GM18505 (cell line): ENCODE results near the gene BTN2A1.
"Not testable (repeated sequence)": the region's sequence is repeated elsewhere in the genome, so short reads cannot be mapped to it uniquely, and the experiment has no call there.

Experiments
- ATAC-seq: cut with Tn5 transposase; IDR thresholded peaks from one replicate; pipeline ENCODE4 v1.9.1; 2021; ENCODE audit not compliant: unreplicated experiment
- POLR2A ChIP-seq: IDR thresholded peaks from 4 replicates; pipeline ENCODE4 v1.6.1; 2011; ENCODE audit warnings: borderline replicate concordance; ENCODE audit not compliant: insufficient read depth, insufficient read length; ENCODE audit errors: extremely low read depth

The BTN2A1 gene

DNA sequence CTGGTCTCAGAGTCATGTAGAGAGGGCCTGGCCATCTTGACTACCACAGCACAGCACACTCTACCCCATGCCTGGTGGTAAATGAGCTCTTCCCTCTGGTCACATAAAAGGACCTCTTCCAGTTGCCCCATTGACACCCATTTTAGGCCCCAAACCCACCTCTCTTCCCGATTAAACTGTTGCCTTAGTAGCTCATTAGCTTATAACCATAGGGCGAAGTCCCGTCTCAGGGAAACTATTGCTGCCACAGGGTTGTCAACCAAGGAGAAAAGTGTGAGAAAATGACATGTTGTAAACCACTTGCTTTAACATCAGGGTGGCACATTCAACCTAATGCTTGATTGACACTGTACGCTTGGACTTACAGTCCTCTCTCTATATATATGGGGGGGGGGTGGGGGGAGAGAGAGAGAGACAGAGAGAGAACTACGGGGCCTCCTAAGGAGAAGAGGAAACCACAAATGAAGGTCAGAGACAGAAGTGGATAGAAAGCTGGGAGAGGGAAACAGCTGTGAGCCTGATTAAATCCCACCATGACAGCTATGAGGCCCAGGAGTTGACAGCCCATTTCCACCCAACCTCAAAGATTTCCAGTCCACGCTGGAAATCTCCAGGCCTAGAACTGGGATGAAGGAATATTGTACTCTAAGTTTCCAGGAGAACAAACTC is 27.5 kb downstream of the BTN2A1 start:
- ATAC-seq, result no peak
- no peak for TF ChIP-seq POLR2A

DNA sequence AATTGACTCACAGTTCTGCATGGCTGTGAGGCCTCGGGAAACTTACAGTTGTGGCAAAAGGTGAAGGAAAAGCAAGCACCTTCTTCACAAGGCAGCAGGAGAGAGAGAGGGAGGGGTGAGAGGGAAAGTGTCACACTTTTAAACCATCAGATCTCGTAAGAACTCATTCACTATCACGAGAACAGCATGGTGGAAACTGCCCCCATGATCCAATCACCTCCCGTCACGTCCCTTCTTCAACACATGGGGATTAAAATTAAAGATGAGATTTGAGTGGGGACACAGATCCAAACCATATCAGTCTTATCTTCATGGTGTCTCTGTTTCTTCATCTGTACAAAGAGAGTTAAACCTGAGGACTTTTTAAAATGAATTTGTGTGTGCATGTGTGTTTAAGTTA is 28.6 kb downstream of the BTN2A1 start:
- TF ChIP-seq POLR2A, result no peak
- ATAC-seq, result no peak

DNA sequence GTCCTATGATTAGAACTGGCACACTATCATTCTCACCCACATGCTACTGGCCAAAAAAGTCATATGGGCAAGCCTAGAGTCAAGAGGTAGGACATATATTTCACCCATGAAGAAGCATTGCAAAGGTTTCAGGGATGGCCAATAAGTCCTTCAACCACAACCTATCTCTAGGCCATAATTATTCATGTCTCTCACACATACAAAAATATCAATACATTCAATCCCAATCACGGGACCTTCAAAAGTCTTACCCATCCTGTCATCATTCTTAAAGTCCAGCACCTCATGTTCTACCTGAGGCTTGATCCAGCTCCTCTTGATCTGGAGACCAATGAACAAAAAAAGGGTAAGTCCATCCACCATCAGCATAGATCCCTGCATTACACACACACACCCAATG is 29.7 kb downstream of the BTN2A1 start:
- ATAC-seq, result no peak
- no peak for TF ChIP-seq POLR2A

DNA sequence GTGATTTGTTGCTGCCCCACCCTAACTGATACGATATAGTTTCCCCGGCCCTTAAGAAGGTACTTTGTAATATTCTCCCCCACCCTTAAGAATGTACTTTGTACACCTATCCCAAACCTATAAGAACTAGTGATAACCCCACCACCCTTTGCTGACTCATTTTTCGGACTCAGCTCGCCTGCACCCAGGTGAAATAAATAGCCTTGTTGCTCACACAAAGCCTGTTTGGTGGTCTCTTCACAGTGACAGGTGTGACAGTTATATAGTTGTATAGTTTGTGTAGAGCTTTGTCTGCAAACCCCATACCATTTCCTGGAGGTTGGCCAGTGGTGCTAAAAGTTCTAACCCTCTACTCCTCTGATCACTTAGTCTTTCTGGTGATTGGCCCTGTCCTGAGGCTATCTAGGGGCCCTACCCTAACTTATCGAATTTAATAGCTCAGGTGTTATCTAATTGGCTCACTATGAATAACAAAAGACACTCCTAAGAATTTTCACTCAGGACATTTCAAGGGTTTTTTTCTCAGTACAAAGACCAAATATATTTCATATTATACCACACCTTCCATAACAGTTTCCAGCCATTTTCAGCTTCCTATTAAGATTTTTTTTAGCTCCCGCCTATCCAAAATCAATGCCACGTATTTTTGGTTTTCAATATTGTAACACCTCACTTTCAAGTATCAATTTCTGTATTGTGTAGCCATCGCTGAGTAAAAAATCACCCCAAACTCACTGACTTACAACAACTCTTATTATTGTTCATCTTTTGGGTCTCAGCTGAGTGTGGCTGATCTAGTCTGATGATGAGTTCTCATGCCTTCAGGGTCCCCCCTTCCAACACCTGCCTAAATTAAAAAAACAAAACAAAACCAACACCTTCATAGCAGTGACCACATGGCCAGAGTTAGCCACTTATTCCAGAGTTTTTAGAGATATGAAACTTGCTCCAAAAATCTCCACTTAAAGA is 32.5 kb downstream of the BTN2A1 start:
- TF ChIP-seq POLR2A, result no peak
- ATAC-seq, result no peak

DNA sequence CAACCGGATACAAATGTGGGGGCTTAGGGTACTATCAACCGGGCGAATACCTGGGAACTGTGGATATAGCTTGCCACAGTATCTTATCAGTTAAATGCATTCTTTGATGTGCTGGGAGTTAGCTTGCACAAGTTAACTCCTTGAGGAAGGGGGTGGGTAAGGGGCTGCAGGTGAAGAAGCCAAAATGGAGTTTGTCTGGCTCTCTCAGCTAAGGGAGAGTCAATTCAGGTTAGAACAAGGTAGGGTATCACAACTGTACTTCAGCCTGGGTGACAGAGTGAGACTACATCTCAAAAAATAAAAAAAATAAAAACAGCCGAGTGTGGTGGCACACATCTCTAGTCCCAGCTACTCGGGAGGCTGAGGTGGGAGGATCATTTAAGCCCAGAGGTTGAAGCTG is 33.8 kb downstream of the BTN2A1 start:
- ATAC-seq, result no peak
- no peak for TF ChIP-seq POLR2A

DNA sequence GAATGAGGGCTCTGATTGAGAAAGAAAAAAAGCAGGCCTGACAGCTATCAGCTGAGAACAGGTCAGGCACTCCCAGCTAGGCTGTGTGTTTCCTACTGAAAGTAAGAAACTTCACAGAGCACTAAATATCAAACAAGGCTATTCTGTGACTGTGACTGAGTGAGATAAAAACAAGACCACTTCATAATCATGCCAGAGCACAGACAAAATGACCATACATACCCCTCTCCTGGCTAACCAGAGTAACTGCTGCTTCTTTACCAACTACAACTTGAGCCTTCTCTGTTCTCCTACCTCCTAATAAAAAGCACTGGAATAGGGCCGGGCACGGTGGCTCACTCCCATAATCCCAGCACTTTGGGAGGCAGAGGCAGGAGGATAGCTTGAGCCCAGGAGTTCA is 35.5 kb downstream of the BTN2A1 start:
- TF ChIP-seq POLR2A, result no peak
- no peak for ATAC-seq

DNA sequence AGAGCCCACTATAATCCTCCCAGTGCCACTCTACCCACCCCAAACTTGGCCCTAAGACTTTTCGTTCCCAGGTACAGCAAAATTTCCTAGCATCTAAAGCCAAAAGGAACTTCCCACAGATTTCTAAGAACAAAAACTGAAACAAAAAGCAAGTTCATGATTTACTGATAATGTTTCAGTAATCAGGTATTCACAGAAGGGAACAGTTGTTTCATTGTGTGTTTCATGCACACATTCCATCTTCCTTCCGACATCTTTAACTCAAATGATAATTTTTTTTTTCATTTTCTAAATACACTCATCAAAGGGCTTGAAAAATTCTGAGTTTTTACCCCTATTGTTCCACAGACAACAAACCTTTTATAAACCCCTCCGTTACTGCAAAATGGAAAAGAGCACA is 36.4 kb downstream of the BTN2A1 start:
- no peak for ATAC-seq
- TF ChIP-seq POLR2A, result no peak

DNA sequence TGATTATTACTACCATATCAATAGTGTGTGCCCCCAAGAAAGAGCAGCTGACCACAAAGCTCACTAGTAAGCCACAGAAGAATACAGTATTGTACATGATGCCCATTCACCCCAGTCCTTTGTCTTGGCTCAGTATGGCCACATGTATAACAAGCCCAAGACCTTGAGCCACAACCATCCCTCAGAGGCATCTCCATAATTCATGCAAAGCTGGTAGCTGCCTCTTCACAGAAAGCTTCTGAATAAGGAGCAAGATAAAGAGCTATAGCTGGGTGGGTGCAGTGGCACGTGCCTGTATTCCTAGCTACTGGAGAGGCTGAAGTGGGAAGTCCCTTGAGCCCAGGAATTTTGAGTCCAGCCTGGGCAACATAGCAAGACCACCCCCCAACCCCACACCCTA is 37.5 kb downstream of the BTN2A1 start:
- no peak for ATAC-seq
- TF ChIP-seq POLR2A, result no peak

DNA sequence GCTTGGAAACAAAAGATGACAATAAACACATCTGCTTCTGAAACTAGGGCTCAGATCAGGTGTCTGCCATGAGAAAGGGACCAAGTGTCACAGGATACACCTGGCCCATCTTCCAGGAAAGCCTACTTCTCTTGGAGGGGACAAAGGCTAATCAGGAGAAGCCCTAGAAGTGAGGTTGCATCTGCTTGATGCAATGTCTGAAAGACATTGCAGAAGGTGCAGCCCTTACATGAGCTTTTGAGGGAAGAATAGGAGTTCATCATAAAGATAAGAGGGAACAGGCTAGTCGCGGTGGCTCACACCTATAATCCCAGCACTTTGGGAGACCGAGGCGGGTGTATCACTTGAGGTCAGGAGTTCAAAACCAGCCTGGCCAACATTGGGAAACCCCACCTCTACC is 39.9 kb downstream of the BTN2A1 start:
- no peak for ATAC-seq
- TF ChIP-seq POLR2A, result no peak

DNA sequence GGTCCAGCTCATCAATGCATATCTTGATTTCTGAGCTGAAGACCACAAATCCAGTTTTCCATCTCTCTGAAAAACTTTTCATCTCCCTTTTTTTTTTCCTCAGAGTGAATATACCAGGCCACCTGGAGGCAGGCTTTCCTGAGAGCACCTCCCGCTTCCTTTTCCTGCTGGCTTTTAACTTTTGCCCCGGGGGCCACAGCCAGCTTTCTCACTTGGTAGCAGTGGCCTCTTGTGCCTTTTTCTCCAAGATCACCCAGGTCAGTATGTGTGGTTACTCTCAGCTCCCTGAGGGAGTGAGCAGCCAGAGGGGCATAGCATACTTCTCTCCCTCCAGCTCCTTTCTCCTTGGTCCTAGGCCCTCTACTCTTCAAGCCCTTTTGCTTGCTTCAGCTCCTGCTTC is 42.3 kb downstream of the BTN2A1 start, which contains the start of gene BTN1A1:
Gene BTN1A1, plus strand, starts transcription at position 202 of the 400 bp plus-strand sequence. CDS start 984 bp downstream, outside the sequence.
- ATAC-seq, result no peak
- no peak for TF ChIP-seq POLR2A

DNA sequence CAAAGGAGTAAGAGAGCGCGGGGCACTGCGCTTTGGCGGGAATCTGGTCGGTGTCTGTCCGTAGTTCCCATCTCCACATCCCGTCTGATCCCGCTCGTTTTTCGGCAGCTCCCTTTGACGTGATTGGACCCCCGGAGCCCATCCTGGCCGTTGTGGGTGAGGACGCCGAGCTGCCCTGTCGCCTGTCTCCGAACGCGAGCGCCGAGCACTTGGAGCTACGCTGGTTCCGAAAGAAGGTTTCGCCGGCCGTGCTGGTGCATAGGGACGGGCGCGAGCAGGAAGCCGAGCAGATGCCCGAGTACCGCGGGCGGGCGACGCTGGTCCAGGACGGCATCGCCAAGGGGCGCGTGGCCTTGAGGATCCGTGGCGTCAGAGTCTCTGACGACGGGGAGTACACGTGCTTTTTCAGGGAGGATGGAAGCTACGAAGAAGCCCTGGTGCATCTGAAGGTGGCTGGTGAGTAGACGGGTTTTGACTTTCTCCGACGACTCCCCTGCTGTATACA is 43.8 kb downstream of the BTN2A1 start:
- no peak for TF ChIP-seq POLR2A
- no peak for ATAC-seq

DNA sequence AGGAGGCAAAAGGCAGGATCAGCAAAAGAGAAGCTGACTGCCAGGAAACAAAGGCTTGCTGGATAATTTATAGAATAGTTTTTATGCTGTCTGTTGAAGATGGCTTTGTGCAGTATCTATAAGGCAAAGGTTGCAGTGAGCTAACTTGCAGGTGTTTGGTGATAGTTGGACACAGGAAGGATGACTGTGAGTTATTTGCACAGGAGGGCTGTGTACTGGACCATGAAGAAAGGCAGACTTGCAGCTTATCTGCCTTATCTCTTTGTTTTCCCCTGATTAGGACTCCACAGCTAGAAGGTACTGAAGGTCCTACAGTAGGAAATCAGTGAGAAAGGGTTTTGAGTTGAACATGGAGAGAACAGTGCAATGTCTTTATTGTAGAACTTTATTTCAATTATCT is 44.4 kb downstream of the BTN2A1 start:
- peak; percentile 56 for ATAC-seq
- no peak for TF ChIP-seq POLR2A

DNA sequence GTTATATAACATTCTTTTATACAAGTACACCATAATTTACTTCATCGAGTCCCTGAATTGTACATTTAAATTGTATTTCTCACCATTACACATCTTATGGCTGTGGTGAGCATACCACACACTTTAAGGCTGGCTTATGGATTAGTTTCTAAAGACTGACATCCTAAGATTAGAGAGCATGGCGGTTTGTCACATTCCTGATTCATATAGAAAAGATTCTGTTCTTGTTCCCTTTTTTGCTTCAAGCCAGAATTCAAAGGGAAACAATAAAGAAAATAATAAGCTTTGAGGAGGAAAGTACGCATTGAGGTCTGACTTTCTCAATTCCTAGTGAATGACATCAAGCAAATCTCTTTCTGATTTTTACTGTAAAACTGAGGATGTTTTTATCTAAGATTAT is 44.9 kb downstream of the BTN2A1 start:
- TF ChIP-seq POLR2A, result no peak
- no peak for ATAC-seq

DNA sequence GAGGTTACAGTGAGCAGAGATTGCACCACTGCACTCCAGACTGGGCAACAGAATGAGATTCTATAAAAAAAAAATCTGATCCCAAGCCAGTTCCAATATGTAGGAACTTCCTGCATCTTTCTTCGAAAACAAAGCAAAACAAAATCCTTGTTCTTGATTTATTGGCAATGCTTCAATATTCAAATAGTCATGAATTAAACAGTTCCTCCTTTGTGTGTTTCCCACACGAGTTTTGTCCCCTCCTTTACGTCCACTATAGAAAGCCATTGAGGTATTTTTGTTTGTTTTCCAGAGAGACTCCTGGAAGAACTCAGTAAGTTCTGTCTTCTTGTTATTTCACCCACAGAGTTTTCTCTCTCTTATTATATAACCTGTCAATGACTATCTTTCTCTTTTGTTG is 49.9 kb downstream of the BTN2A1 start:
- ATAC-seq, result no peak
- no peak for TF ChIP-seq POLR2A

DNA sequence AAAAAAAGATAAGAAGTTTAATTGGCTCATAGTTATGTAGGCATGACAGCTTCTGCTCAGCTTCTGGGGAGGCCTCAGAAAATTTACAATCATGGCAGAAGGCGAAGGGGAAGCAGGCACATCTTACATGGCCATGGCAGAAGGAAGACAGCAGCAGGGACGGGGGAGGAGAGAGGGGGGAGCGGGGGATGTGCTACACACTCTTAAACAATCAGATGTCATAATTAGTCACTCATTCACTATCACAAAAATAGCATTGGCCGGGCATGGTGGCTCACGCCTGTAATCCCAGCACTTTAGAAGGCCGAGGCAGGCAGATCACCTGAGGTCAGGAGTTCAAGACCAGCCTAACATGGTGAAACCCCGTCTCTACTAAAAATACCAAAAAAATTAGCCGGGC is 53.3 kb downstream of the BTN2A1 start:
- not testable (repeated sequence) for ATAC-seq
